SK-N-SH (cell line): ENCODE results near the gene THEMIS. TPM values are rescaled to one million over a fixed set of nuclear protein-coding genes. Genes with fewer than 3 reads are reported as not detected.

Experiments
- CTCF ChIA-PET: fragments of 300-600, 350-600 bp; formaldehyde crosslinking; extraction: SDS; loops from one replicate; lab custom pipeline; 2021; lab: Yijun Ruan, JAX
- POLR2A ChIA-PET: fragments of 350-600 bp; sonication (Branson Sonifier 250); formaldehyde crosslinking; extraction: SDS; loops from one replicate; lab custom pipeline; 2020; ENCODE audit warnings: antibody characterized with exemption, inconsistent platforms; lab: Yijun Ruan, JAX
- DNase-seq: peaks from one replicate; pipeline ENCODE4 v3.0.0; 2012
- H2AFZ ChIP-seq: fragments of 200-600 bp; sonication (generic); 2 replicates; pipeline ENCODE4 v1.8.1; 2016; ENCODE audit warnings: antibody characterized with exemption, mild to moderate bottlenecking, low read depth
- H3F3A ChIP-seq: fragments of 200-600 bp; sonication (generic); replicated peaks from 2 replicates; pipeline ENCODE3; 2016; ENCODE audit warnings: antibody characterized with exemption, mild to moderate bottlenecking; ENCODE audit not compliant: insufficient read depth
- H3K27ac ChIP-seq, 2 experiments: fragments of 200-500 bp in 1 of 2; fragments of 200-600 bp in 1 of 2; sonication (Bioruptor generic) in 1 of 2; sonication (generic), shearing (Covaris generic) in 1 of 2; 2 replicates each; pipeline versions ENCODE4 v1.5.1 to v1.6.1; 2014 to 2016; ENCODE audit warnings: low read depth in 2 of 2, inconsistent platforms in 1 of 2, low read length in 1 of 2, mild to moderate bottlenecking in 1 of 2, mixed read lengths in 1 of 2
- H3K27me3 ChIP-seq: fragments of 200-600 bp; sonication (generic), shearing (Covaris generic); 2 replicates; pipeline ENCODE4 v1.6.1; 2016; ENCODE audit warnings: mixed run types; ENCODE audit not compliant: insufficient read depth
- H3K36me3 ChIP-seq, 2 experiments: fragments of 200-500 bp in 1 of 2; fragments of 200-600 bp in 1 of 2; sonication (Bioruptor generic) in 1 of 2; sonication (generic) in 1 of 2; replicated peaks in 1 of 2; 2 replicates each; pipeline versions ENCODE3 to v1.5.1; 2014 to 2016; ENCODE audit warnings: low read length in 1 of 2, mild to moderate bottlenecking in 1 of 2; ENCODE audit not compliant: insufficient read depth in 2 of 2, control insufficient read depth in 1 of 2
- H3K4me1 ChIP-seq, 2 experiments: fragments of 200-500 bp in 1 of 2; fragments of 200-600 bp in 1 of 2; sonication (Bioruptor generic) in 1 of 2; sonication (generic), shearing (Covaris generic) in 1 of 2; 2 replicates each; pipeline versions ENCODE4 v1.5.1 to v1.6.1; 2014 to 2016; ENCODE audit warnings: low read depth in 1 of 2, low read length in 1 of 2, mixed run types in 1 of 2; ENCODE audit not compliant: insufficient read depth in 2 of 2, control insufficient read depth in 1 of 2
- H3K4me2 ChIP-seq: fragments of 200-600 bp; sonication (generic), shearing (Covaris generic); 2 replicates; pipeline ENCODE4 v1.6.1; 2017; ENCODE audit warnings: mixed run types
- H3K4me3 ChIP-seq, 2 experiments: fragments of 200-500 bp in 1 of 2; fragments of 200-600 bp in 1 of 2; sonication (Bioruptor generic) in 1 of 2; sonication (generic), shearing (Covaris generic) in 1 of 2; 2 replicates each; pipeline versions ENCODE4 v1.5.1 to v1.8.1; 2014 to 2016; ENCODE audit warnings: low read depth in 2 of 2, inconsistent platforms in 1 of 2, low read length in 1 of 2, mild to moderate bottlenecking in 1 of 2, mixed read lengths in 1 of 2, moderate library complexity in 1 of 2
- H3K79me2 ChIP-seq: fragments of 200-600 bp; sonication (generic); 2 replicates; pipeline ENCODE4 v1.8.1; 2017; ENCODE audit warnings: mild to moderate bottlenecking; ENCODE audit not compliant: insufficient read depth
- H3K9ac ChIP-seq: fragments of 200-600 bp; sonication (generic); 2 replicates; pipeline ENCODE4 v1.6.1; 2017; ENCODE audit warnings: mixed run types
- H3K9me2 ChIP-seq: fragments of 200-600 bp; sonication (generic); 2 replicates; pipeline ENCODE4 v1.6.1; 2017; ENCODE audit warnings: mixed run types
- H3K9me3 ChIP-seq: fragments of 200-600 bp; sonication (generic); 2 replicates; pipeline ENCODE4 v1.6.1; 2017; ENCODE audit warnings: mixed run types, mild to moderate bottlenecking, moderate library complexity
- H4K20me1 ChIP-seq: fragments of 200-600 bp; sonication (generic); 2 replicates; pipeline ENCODE4 v1.6.1; 2017; ENCODE audit warnings: mild to moderate bottlenecking, mixed run types; ENCODE audit not compliant: insufficient read depth
- CHD2 ChIP-seq: fragments of 150-350 bp; IDR thresholded peaks from 2 replicates; pipeline ENCODE4 v1.6.1; 2018; ENCODE audit warnings: low read length; ENCODE audit not compliant: partially characterized antibody
- FOXM1 ChIP-seq: IDR thresholded peaks from 2 replicates; pipeline ENCODE4 v1.4.0; 2012; ENCODE audit warnings: low read depth, mild to moderate bottlenecking
- JUND ChIP-seq: IDR thresholded peaks from 2 replicates; pipeline ENCODE4 v1.4.0; 2012
- NRF1 ChIP-seq: IDR thresholded peaks from 2 replicates; pipeline ENCODE4 v1.6.1; 2012; ENCODE audit warnings: low read depth, mild to moderate bottlenecking, low read length
- RAD21 ChIP-seq: IDR thresholded peaks from 2 replicates; pipeline ENCODE4 v1.6.1; 2012; ENCODE audit warnings: mild to moderate bottlenecking, low read length
- RCOR1 ChIP-seq: fragments of 150-350 bp; IDR thresholded peaks from 2 replicates; pipeline ENCODE4 v1.6.1; 2017; ENCODE audit warnings: antibody characterized with exemption, low read length
- WGBS: methylation state at CpG from one replicate; pipeline ENCODE4 v1.1.6; 2017; ENCODE audit warnings: low lambda C conversion rate; 5-methylcytosine and 5-hydroxymethylcytosine counted together
- polyA plus RNA-seq, 3 experiments: library from polyadenylated mRNA; depleted of rRNA; stranded (reverse); fragments of >200 nt; gene quantifications; 2 replicates each; pipeline ENCODE4 v1.2.3, GENCODE V29; 2012
- small RNA-seq, 7 experiments: library from RNA; depleted of rRNA; stranded (forward); fragments of <200 nt; gene quantifications; one replicate each; pipeline ENCODE3, GENCODE V24; 2012
- TF ChIP-seq, protein P1 (sequence below): fragments of 150-350 bp; IDR thresholded peaks from 2 replicates; pipeline ENCODE4 v1.6.1; 2016; ENCODE audit warnings: mild to moderate bottlenecking, low read depth, low read length

Gene THEMIS
- polyA plus RNA-seq, 1 of the 3 experiments (the other 2 are of a cell fraction): not detected

DNA sequence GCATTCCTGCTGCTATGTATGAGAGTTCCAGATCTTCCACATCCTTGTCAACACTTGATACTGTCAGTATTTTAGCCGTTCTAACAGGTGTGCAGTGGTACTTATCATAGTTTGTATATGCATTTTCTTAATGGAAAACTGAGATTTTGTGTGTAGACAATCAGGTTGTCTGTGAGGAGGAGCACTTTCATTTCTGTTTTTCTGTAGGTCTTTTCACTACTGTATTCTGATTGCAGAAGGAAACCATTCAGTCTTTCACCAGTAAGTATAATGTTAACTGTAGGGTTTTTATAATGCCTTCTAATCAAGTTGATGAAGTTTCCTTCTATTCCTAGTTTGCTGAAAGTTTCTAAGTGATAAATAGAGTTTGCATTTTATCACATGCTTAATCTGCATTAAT lies 216.4 kb downstream of the THEMIS start:
- Histone ChIP-seq H3K9me3 (no peaks in the 10 kb centered on the region), H3K27ac (no peak overlapping the region), H3K9ac (no peak overlapping the region), H3F3A (no peaks in the 10 kb centered on the region), H3K27me3 (peaks cover 6% of the 10 kb centered on the region; the same call in 1 of the 2 replicates), H2AFZ (no peak overlapping the region), H3K4me3 (no peak overlapping the region), H4K20me1 (no peaks in the 10 kb centered on the region), H3K9me2 (no peaks in the 10 kb centered on the region), H3K4me1 (no peaks in the 10 kb centered on the region), H3K4me2 (no peak overlapping the region), H3K79me2 (no peaks in the 10 kb centered on the region), H3K36me3 (no peaks in the 10 kb centered on the region)
- CTCF ChIA-PET: no interaction called here
- TF ChIP-seq RCOR1 (no peak), NRF1 (no peak), FOXM1 (no peak), JUND (no peak), RAD21 (no peak), CHD2 (no peak)
- TF ChIP-seq, protein P1, sequence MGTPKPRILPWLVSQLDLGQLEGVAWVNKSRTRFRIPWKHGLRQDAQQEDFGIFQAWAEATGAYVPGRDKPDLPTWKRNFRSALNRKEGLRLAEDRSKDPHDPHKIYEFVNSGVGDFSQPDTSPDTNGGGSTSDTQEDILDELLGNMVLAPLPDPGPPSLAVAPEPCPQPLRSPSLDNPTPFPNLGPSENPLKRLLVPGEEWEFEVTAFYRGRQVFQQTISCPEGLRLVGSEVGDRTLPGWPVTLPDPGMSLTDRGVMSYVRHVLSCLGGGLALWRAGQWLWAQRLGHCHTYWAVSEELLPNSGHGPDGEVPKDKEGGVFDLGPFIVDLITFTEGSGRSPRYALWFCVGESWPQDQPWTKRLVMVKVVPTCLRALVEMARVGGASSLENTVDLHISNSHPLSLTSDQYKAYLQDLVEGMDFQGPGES: no peak
- DNase-seq: no peak
- WGBS: 5% methylated on average over 1 of the region's 1 CpG
- POLR2A ChIA-PET: no interaction called here

Small RNA genes within 50 kb of the gene (small RNA-seq; reads per million reads assigned to genes)
- gene MRPS17P5: 0 reads per million in 7 experiments
